GM12878 (cell line): ENCODE data around the gene CEP68. TPM values are rescaled to one million over a fixed set of nuclear protein-coding genes. Genes with fewer than 3 reads are reported as not detected.

ENCODE experiments used
- ATAC-seq: fragments of 200-7000 bp; cut with Tn5 transposase; 3 replicates; pipeline ENCODE4 v1.9.1; 2020; ENCODE audit warnings: mild to moderate bottlenecking, moderate library complexity
- BruUV-seq: library from RNA; stranded (reverse); fragments of 400-500 nt; replicated peaks from 2 replicates; lab custom pipeline; 2021; lab: Mats Ljungman, UMichigan
- CTCF ChIA-PET: fragments of 300-600 bp; sonication (Branson Sonifier 250); formaldehyde crosslinking; extraction: SDS; loops from one replicate; lab custom pipeline; 2021; ENCODE audit warnings: inconsistent platforms; lab: Yijun Ruan, JAX
- POLR2A ChIA-PET: fragments of 350-600 bp; formaldehyde crosslinking; extraction: SDS; loops from one replicate; lab custom pipeline; 2021; ENCODE audit warnings: inconsistent platforms; lab: Charles Lee
- RAD21 ChIA-PET: fragments of 300-600 bp; sonication (Branson Sonifier 250); formaldehyde crosslinking; loops from one replicate; lab custom pipeline; 2023; ENCODE audit warnings: antibody characterized with exemption; ENCODE audit not compliant: unreplicated experiment; lab: Charles Lee
- SMC1A ChIA-PET: fragments of 300-600 bp; sonication (Branson Sonifier 250); formaldehyde crosslinking; loops from one replicate; lab custom pipeline; 2023; ENCODE audit not compliant: unreplicated experiment, uncharacterized antibody; lab: Charles Lee
- DNase-seq: peaks from one replicate; pipeline ENCODE4 v3.0.0-alpha.2; 2011; ENCODE audit warnings: low read depth, low spot score
- FAIRE-seq: peaks from 3 replicates; lab custom pipeline; 2011; peaks lifted over from hg19 to GRCh38; lab: Jason Lieb, UNC
- H2AFZ ChIP-seq: 2 replicates; pipeline ENCODE4 v1.6.0; 2011; ENCODE audit warnings: low read depth, low read length, control low read depth; ENCODE audit not compliant: control insufficient read depth
- H3K27ac ChIP-seq: 2 replicates; pipeline ENCODE4 v1.5.1; 2011; ENCODE audit warnings: control low read depth; ENCODE audit not compliant: control insufficient read depth, insufficient read depth
- H3K27me3 ChIP-seq, 2 experiments: replicated peaks in 1 of 2; 2 replicates each; pipeline versions ENCODE4 v1.6.0 to v1.6.1; 2011; ENCODE audit warnings: low read length in 1 of 2; ENCODE audit not compliant: control insufficient read depth in 2 of 2, insufficient read depth in 2 of 2
- H3K36me3 ChIP-seq, 2 experiments: 2 replicates each; pipeline ENCODE4 v1.5.1; 2011; ENCODE audit warnings: low read length in 1 of 2; ENCODE audit not compliant: control insufficient read depth in 2 of 2, insufficient read depth in 2 of 2
- H3K4me1 ChIP-seq: 2 replicates; pipeline ENCODE4 v1.6.1; 2011; ENCODE audit warnings: mild to moderate bottlenecking, low read length, moderate library complexity, mixed read lengths; ENCODE audit not compliant: control insufficient read depth, insufficient read depth
- H3K4me2 ChIP-seq: 2 replicates; pipeline ENCODE4 v1.6.0; 2011; ENCODE audit warnings: control low read depth; ENCODE audit not compliant: control insufficient read depth, insufficient read depth
- H3K4me3 ChIP-seq: fragments of 200-600 bp; sonication (generic); 2 replicates; pipeline ENCODE4 v1.5.1; 2016
- H3K79me2 ChIP-seq: 2 replicates; pipeline ENCODE4 v1.6.0; 2011; ENCODE audit warnings: low read length; ENCODE audit not compliant: control insufficient read depth, insufficient read depth
- H3K9ac ChIP-seq: 2 replicates; pipeline ENCODE4 v1.8.0; 2011; ENCODE audit warnings: low read length, control low read depth, mixed read lengths; ENCODE audit not compliant: control insufficient read depth, insufficient read depth
- H3K9me3 ChIP-seq: replicated peaks from 3 replicates; pipeline ENCODE4 v1.5.1; 2011; ENCODE audit warnings: mild to moderate bottlenecking, low read length; ENCODE audit not compliant: control insufficient read depth, insufficient read depth
- H4K20me1 ChIP-seq: 2 replicates; pipeline ENCODE4 v1.6.0; 2011; ENCODE audit not compliant: control insufficient read depth, insufficient read depth
- BACH1 ChIP-seq: fragments of 450-650 bp; IDR thresholded peaks from 2 replicates; pipeline ENCODE4 v1.6.1; 2017; ENCODE audit warnings: mild to moderate bottlenecking, borderline replicate concordance
- BMI1 ChIP-seq: fragments of 450-650 bp; IDR thresholded peaks from 2 replicates; pipeline ENCODE4 v1.6.1; 2016; ENCODE audit warnings: mild to moderate bottlenecking, moderate library complexity, borderline replicate concordance
- CBFB ChIP-seq: IDR thresholded peaks from 2 replicates; pipeline ENCODE4 v1.6.1; 2016; ENCODE audit warnings: antibody characterized with exemption, low read depth
- CHD4 ChIP-seq: fragments of 200-600 bp; sonication (generic); IDR thresholded peaks from 2 replicates; pipeline ENCODE4 v1.6.1; 2016; ENCODE audit warnings: mild to moderate bottlenecking
- ESRRA ChIP-seq: IDR thresholded peaks from 2 replicates; pipeline ENCODE4 v1.6.1; 2012; ENCODE audit warnings: mild to moderate bottlenecking, low read length, improper control_type of control experiment
- GABPA ChIP-seq: IDR thresholded peaks from 2 replicates; pipeline ENCODE4 v1.6.1; 2014; ENCODE audit warnings: antibody characterized with exemption, low read depth, mild to moderate bottlenecking, inconsistent platforms
- NBN ChIP-seq: fragments of 450-650 bp; IDR thresholded peaks from 2 replicates; pipeline ENCODE4 v1.6.1; 2016
- NFIC ChIP-seq: IDR thresholded peaks from 2 replicates; pipeline ENCODE4 v1.6.1; 2012; ENCODE audit warnings: low read depth, mild to moderate bottlenecking, inconsistent platforms, low read length, moderate library complexity
- NKRF ChIP-seq: fragments of 450-650 bp; conservative IDR thresholded peaks from 2 replicates; pipeline ENCODE4 v1.6.1; 2017; ENCODE audit warnings: mild to moderate bottlenecking, moderate library complexity
- PAX5 ChIP-seq: IDR thresholded peaks from 2 replicates; pipeline ENCODE4 v1.6.1; 2011; ENCODE audit warnings: low read depth, low read length, borderline replicate concordance
- POLR2A ChIP-seq: IDR thresholded peaks from 2 replicates; pipeline ENCODE4 v1.6.1; 2011; ENCODE audit warnings: low read depth, mild to moderate bottlenecking, low read length
- RAD51 ChIP-seq: fragments of 450-650 bp; IDR thresholded peaks from 2 replicates; pipeline ENCODE4 v1.6.1; 2016; ENCODE audit warnings: moderate library complexity, mild to moderate bottlenecking, inconsistent platforms
- REST ChIP-seq: IDR thresholded peaks from 2 replicates; pipeline ENCODE4 v1.6.1; 2012; ENCODE audit warnings: mild to moderate bottlenecking, low read depth, low read length
- SPI1 ChIP-seq: IDR thresholded peaks from 2 replicates; pipeline ENCODE4 v1.6.1; 2011; ENCODE audit warnings: low read depth, mild to moderate bottlenecking, low read length, moderate library complexity, borderline replicate concordance; ENCODE audit not compliant: insufficient read depth
- STAT1 ChIP-seq: fragments of 450-650 bp; conservative IDR thresholded peaks from 2 replicates; pipeline ENCODE4 v1.6.1; 2014; ENCODE audit warnings: antibody characterized with exemption, mild to moderate bottlenecking
- TARDBP ChIP-seq: IDR thresholded peaks from 2 replicates; pipeline ENCODE4 v1.6.1; 2016; ENCODE audit warnings: borderline replicate concordance
- WGBS: methylation state at CpG from one replicate; pipeline ENCODE4 v1.1.6; 2016; ENCODE audit warnings: low lambda C conversion rate; ENCODE audit not compliant: insufficient replicate concordance, insufficient coverage; ENCODE audit errors: missing lambda C conversion rate; 5-methylcytosine and 5-hydroxymethylcytosine counted together
- in situ Hi-C: fragments of 300-500 bp; cut with MboI; formaldehyde crosslinking; loops from 9 replicates; pipeline ENCODE4 v1.14.3; 2018; ENCODE audit warnings: mixed read lengths
- intact Hi-C: fragments of 100-400 bp; cut with micrococcal nuclease; formaldehyde crosslinking; loops from one replicate; pipeline ENCODE4 v1.14.2; 2022; ENCODE audit not compliant: unreplicated experiment
- polyA plus RNA-seq, 11 experiments: library from polyadenylated mRNA; depleted of rRNA in 4 of 11; unstranded in 6 of 11; stranded (reverse) in 5 of 11; fragments of >200 nt; fragmentation: Nextera tagmentation in 4 of 11; fragmentation: Illumina TruSeq in 1 of 11; extraction: Ambion mirVana in 4 of 11; extraction: Trizol in 1 of 11; gene quantifications; 1 replicate in 1 of 11; 2 replicates in 10 of 11; pipeline versions ENCODE4 v1.2.1 to v1.2.3, GENCODE V29; 2011 to 2016; ENCODE audit warnings: inconsistent platforms in 2 of 11, missing spikeins in 2 of 11, low read depth in 1 of 11
- total RNA-seq, 4 experiments: library from RNA; depleted of rRNA in 3 of 4; stranded (reverse); fragments of >200 nt in 3 of 4; fragmentation: Illumina TruSeq in 1 of 4; extraction: Trizol in 1 of 4; gene quantifications; 2 replicates each; pipeline versions ENCODE4 v1.2.1 to v1.2.3, GENCODE V29; 2013 to 2021

Gene CEP68
- total and polyA plus RNA-seq, 10 of the 15 experiments (the other 5 are each of a cell fraction or from before 2014, with no cell fraction given), result 1.1 to 11.1 (median 7.4) TPM

DNA sequence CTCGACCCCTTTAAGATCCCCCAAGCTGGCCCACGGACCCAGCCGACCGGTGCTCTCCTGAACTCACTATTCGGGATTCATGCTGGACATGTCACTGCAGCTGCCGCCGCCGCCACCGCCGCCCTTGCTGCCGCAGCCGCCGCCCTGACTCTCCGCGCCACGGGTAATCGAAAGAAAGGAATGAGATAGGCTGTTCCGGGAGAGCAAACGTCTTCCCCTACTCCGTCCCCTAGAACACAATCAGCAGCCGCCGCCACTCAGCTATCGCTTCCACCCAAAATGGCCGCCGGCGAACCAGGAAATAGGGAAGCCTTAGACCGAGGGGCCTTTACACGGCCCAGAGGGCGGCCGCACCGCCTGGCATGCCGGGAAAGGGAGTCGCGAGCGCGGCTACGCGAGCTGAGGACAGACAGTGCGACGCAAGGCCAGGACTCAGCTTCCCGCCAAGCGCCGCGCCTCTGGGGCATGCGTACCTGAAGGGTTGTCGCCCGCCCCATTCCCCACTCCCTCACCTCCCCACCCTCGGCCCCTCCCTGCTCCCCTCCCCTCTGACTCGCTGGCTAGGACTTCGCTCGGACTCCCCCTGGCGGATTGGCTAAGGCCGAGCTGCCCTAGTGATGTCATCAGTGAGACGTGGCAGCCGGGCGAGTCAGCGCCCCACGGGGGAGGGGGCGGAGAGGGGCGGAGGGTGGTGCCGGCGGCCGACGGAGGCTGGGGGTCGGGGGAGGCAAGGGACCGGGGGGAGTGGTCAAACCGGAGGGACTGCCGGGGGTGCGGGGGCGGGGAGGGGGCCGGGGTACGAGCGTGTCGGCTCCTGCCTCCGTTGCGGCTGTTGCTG, 73.8 kb downstream of the CEP68 start, which contains the start of gene RAB1A (continued):
- TF ChIP-seq NKRF (peak; percentile 82; the same call in 1 of the 2 replicates), STAT1 (peak; percentile 71; the same call in 1 of the 2 replicates), CHD4 (no peak), RAD51 (no peak), TARDBP (peak; percentile 78; the same call in 1 of the 2 replicates)

GRCh38 chr2:65130664-65131175, 74.5 kb downstream of the CEP68 start:
- BruUV-seq, result no TSS peak
- in situ Hi-C loops (no loop called here), intact Hi-C loops (loop anchor here (1.0 to 5.0 kb wide), 4 partner anchors 66 to 198 kb away; partner anchors contain the start of gene ACTR2)
- POLR2A ChIA-PET, result interaction anchor here (0.5 to 3.6 kb wide), 15 partner anchors 9 to 306 kb away, joined by 3 to 31 read pairs (median 3); partner anchors contain the start of genes ACTR2 and CEP68
- no peaks in the 10 kb centered on the region; the same call in 1 of the 2 replicates for H4K20me1 ChIP-seq
- peak overlapping the region; percentile 64 for H3K4me2 ChIP-seq
- H3K27me3 ChIP-seq, result no peaks in the 10 kb centered on the region
- no peaks in the 10 kb centered on the region for H3K4me1 ChIP-seq
- H3K79me2 ChIP-seq, result peaks cover 42% of the 10 kb centered on the region
- peak overlapping the region; percentile 52 for H3K9ac ChIP-seq
- peak overlapping the region; percentile 27; the same call in 1 of the 2 replicates for H3K27ac ChIP-seq
- no peaks in the 10 kb centered on the region for H3K9me3 ChIP-seq
- RAD21 ChIA-PET, result interaction anchor here (0.7 to 3.6 kb wide), 15 partner anchors 11 to 306 kb away, joined by 3 to 37 read pairs (median 4); partner anchors contain the start of genes ACTR2 and CEP68
- SMC1A ChIA-PET, result interaction anchor here (0.7 to 6.6 kb wide), 7 partner anchors 11 to 607 kb away, joined by 3 to 33 read pairs (median 4); partner anchors contain the start of gene CEP68
- FAIRE-seq, result no peak
- DNase-seq, result peak; percentile 23
- CTCF ChIA-PET, result interaction anchor here (0.6 to 3.9 kb wide), 8 partner anchors 11 to 138 kb away, joined by 3 to 28 read pairs (median 4); partner anchors contain the start of gene ACTR2
- 10% methylated on average over 19 of the region's 19 CpGs for WGBS
- H3K4me3 ChIP-seq, result peak overlapping the region; percentile 81
- peak; percentile 66 for ATAC-seq
- H3K36me3 ChIP-seq, result no peaks in the 10 kb centered on the region
- H2AFZ ChIP-seq, result peak overlapping the region; percentile 57
- no peak for TF ChIP-seq REST
- TF ChIP-seq POLR2A, result peak; percentile 14
- TF ChIP-seq PAX5, result no peak
- TF ChIP-seq SPI1, result peak; percentile 15; the same call in 1 of the 2 replicates
- 0 out of 2 replicates have a peak, but pooled peaks have one; percentile 19 for TF ChIP-seq BMI1
- TF ChIP-seq NBN, result no peak
- TF ChIP-seq GABPA, result no peak
- TF ChIP-seq BACH1, result 0 out of 2 replicates have a peak, but pooled peaks have one; percentile 20
- TF ChIP-seq CHD4, result no peak
- TF ChIP-seq ESRRA, result no peak
- TF ChIP-seq CBFB, result 0 out of 2 replicates have a peak, but pooled peaks have one; percentile 9
- no peak for TF ChIP-seq NFIC
